Head of caudate nucleus (tissue), 42 donors: ENCODE measurements around the gene ITGB3.
A peak's percentile ranks its signal among the peaks of the same experiment; 100 is the strongest.
"Not testable (repeated sequence)": the region's sequence is repeated elsewhere in the genome, so short reads cannot be mapped to it uniquely, and the experiment has no call there.

Source experiments
- DNase-seq, 42 donors: peaks; one replicate each; pipeline versions ENCODE4 v3.0.0 to v3.0.0-alpha.2; 2020 to 2021; ENCODE audit warnings: mixed read lengths in 7 of 42
- intact Hi-C: fragments of 100-400 bp; cut with DNase I; formaldehyde crosslinking; loops from one replicate; pipeline ENCODE4 v1.15.0; 2022

Gene ITGB3

GRCh38 chr17:47269561-47270280 is 16.1 kb downstream of the ITGB3 start:
- intact Hi-C loops, DNase-seq: not testable (repeated sequence)

- no peak for DNase-seq
- intact Hi-C loops: no loop called here
Measured at GRCh38 chr17:47270946-47271705, 17.5 kb downstream of the ITGB3 start.

- intact Hi-C loops: no loop called here
- no peak for DNase-seq
Measured at GRCh38 chr17:47272491-47272890, 18.9 kb downstream of the ITGB3 start.

- intact Hi-C loops: no loop called here
- no peak for DNase-seq
Measured at GRCh38 chr17:47273245-47273644, 19.6 kb downstream of the ITGB3 start.

- DNase-seq: no peak
- intact Hi-C loops: no loop called here
Measured at GRCh38 chr17:47274319-47275069, 20.9 kb downstream of the ITGB3 start.

GRCh38 chr17:47275245-47275984 is 21.8 kb downstream of the ITGB3 start:
- peak in 1 of 42 donors; percentile 16 for DNase-seq
- intact Hi-C loops: no loop called here

GRCh38 chr17:47276444-47276843 is 22.8 kb downstream of the ITGB3 start:
- DNase-seq: no peak
- intact Hi-C loops: no loop called here

- intact Hi-C loops: no loop called here
- DNase-seq: peak in 9 of 42 donors; percentile 10 to 43 (median 18)
Measured at GRCh38 chr17:47276868-47277267, 23.2 kb downstream of the ITGB3 start.

- intact Hi-C loops: no loop called here
- no peak for DNase-seq
Measured at GRCh38 chr17:47277921-47278320, 24.3 kb downstream of the ITGB3 start.

GRCh38 chr17:47278561-47278960 is 24.9 kb downstream of the ITGB3 start:
- no peak for DNase-seq
- intact Hi-C loops: no loop called here

- DNase-seq: peak in 4 of 42 donors; percentile 6 to 27 (median 18)
- intact Hi-C loops: no loop called here
Measured at GRCh38 chr17:47279062-47279801, 25.6 kb downstream of the ITGB3 start.

GRCh38 chr17:47280072-47280811 is 26.6 kb downstream of the ITGB3 start:
- intact Hi-C loops: no loop called here
- no peak for DNase-seq

GRCh38 chr17:47281216-47281615 is 27.6 kb downstream of the ITGB3 start:
- no peak for DNase-seq
- intact Hi-C loops: no loop called here

- no peak for DNase-seq
- intact Hi-C loops: no loop called here
Measured at GRCh38 chr17:47285003-47285402, 31.4 kb downstream of the ITGB3 start.

GRCh38 chr17:47286198-47286914 is 32.7 kb downstream of the ITGB3 start:
- no peak for DNase-seq
- intact Hi-C loops: no loop called here

GRCh38 chr17:47287068-47287467 is 33.4 kb downstream of the ITGB3 start:
- no peak for DNase-seq
- intact Hi-C loops: no loop called here

GRCh38 chr17:47287639-47288038 is 34.0 kb downstream of the ITGB3 start:
- intact Hi-C loops: no loop called here
- DNase-seq: no peak
